NCI-H1092 treated with DMSO at 0.1 percent for 48 hours (cell line): ENCODE results near the gene DNAAF1.
A peak's percentile ranks its signal among the peaks of the same experiment; 100 is the strongest.
"Not testable (repeated sequence)": the region's sequence is repeated elsewhere in the genome, so short reads cannot be mapped to it uniquely, and the experiment has no call there.

ENCODE experiments used
- DNase-seq: peaks from one replicate; lab custom pipeline; 2025; lab: John Stamatoyannopoulos, UW

DNAAF1 gene

GRCh38 chr16:84144859-84145639 lies at the start of gene DNAAF1, which contains the start of gene HSDL1:
Gene DNAAF1 (plus strand): TSS chr16:84145308. CDS start chr16:84145441, 133 bp downstream.
Gene HSDL1 (minus strand): TSS chr16:84145177. CDS start chr16:84131321, 13,856 bp downstream.
- DNase-seq, result peak; percentile 77

- no peak for DNase-seq
Observed at GRCh38 chr16:84095466-84095865, 49.6 kb upstream of the DNAAF1 start.

- DNase-seq, result peak; percentile 37
Observed at GRCh38 chr16:84096447-84097005, 48.6 kb upstream of the DNAAF1 start.

GRCh38 chr16:84098939-84099338 lies 46.2 kb upstream of the DNAAF1 start:
- no peak for DNase-seq

- DNase-seq, result no peak
Observed at GRCh38 chr16:84103678-84104077, 41.4 kb upstream of the DNAAF1 start.

GRCh38 chr16:84104231-84104630 lies 40.9 kb upstream of the DNAAF1 start:
- DNase-seq, result no peak

- no peak for DNase-seq
Observed at GRCh38 chr16:84105301-84105815, 39.8 kb upstream of the DNAAF1 start.

GRCh38 chr16:84105948-84106740 lies 39.0 kb upstream of the DNAAF1 start:
- no peak for DNase-seq

- DNase-seq, result no peak
Observed at GRCh38 chr16:84107921-84108320, 37.2 kb upstream of the DNAAF1 start.

GRCh38 chr16:84109598-84110335 lies 35.3 kb upstream of the DNAAF1 start:
- DNase-seq, result no peak

- DNase-seq, result no peak
Observed at GRCh38 chr16:84110527-84110926, 34.6 kb upstream of the DNAAF1 start.

- no peak for DNase-seq
Observed at GRCh38 chr16:84111525-84111924, 33.6 kb upstream of the DNAAF1 start.

- DNase-seq, result not testable (repeated sequence)
Observed at GRCh38 chr16:84111949-84112348, 33.2 kb upstream of the DNAAF1 start.

GRCh38 chr16:84115919-84116719 lies 29.0 kb upstream of the DNAAF1 start:
- peak; percentile 56 for DNase-seq

- peak; percentile 96 for DNase-seq
Observed at GRCh38 chr16:84116720-84117493, 28.2 kb upstream of the DNAAF1 start, which contains the start of gene MBTPS1. Gene MBTPS1 (minus strand): TSS chr16:84116942. CDS start chr16:84101783, 15,159 bp downstream.

- peak; percentile 39 for DNase-seq
Observed at GRCh38 chr16:84117494-84117843, 27.6 kb upstream of the DNAAF1 start.

GRCh38 chr16:84118315-84118714 lies 26.8 kb upstream of the DNAAF1 start:
- not testable (repeated sequence) for DNase-seq

- DNase-seq, result no peak
Observed at GRCh38 chr16:84119368-84119767, 25.7 kb upstream of the DNAAF1 start.

GRCh38 chr16:84120023-84120422 lies 25.1 kb upstream of the DNAAF1 start:
- no peak for DNase-seq

- DNase-seq, result no peak
Observed at GRCh38 chr16:84121007-84121406, 24.1 kb upstream of the DNAAF1 start.
